PC-3 (cell line): ENCODE results near the gene TREX2.

Source experiments
- EZH2 ChIP-seq: fragments of 300-600 bp; sonication (generic); IDR thresholded peaks from one replicate; pipeline ENCODE4 v1.6.1; 2017; ENCODE audit warnings: antibody characterized with exemption, mild to moderate bottlenecking, low read length; ENCODE audit not compliant: unreplicated experiment
- EZH2phosphoT487 ChIP-seq: fragments of 300-600 bp; sonication (generic); IDR thresholded peaks from 2 replicates; pipeline ENCODE4 v1.6.1; 2018; ENCODE audit warnings: mild to moderate bottlenecking, antibody characterized with exemption, low read length, borderline replicate concordance
- TF ChIP-seq, protein P1 (sequence below): fragments of 300-600 bp; sonication (generic); conservative IDR thresholded peaks from 2 replicates; pipeline ENCODE4 v1.5.1; 2017; ENCODE audit warnings: antibody characterized with exemption, low read depth, mild to moderate bottlenecking, low read length

DNA sequence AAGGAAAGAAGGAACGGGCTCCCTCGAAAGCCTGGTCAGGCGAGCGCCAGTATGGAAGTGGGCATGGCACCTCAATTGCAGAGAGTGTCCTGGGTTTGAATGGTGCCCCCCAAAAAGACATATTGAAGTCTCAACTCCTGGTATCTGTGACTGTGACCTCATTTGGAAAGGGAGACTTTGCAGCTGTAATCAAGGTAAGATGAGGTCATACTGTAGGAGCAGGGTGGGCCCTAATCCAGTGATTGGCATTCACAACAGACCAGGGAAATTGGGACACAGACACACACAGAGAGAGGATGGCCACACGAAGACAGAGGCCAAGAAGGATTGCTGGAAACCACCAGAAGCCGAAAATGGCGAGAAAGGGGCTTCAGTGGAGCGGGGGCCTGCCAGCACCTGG lies 28.2 kb downstream of the TREX2 start:
- TF ChIP-seq, protein P1, sequence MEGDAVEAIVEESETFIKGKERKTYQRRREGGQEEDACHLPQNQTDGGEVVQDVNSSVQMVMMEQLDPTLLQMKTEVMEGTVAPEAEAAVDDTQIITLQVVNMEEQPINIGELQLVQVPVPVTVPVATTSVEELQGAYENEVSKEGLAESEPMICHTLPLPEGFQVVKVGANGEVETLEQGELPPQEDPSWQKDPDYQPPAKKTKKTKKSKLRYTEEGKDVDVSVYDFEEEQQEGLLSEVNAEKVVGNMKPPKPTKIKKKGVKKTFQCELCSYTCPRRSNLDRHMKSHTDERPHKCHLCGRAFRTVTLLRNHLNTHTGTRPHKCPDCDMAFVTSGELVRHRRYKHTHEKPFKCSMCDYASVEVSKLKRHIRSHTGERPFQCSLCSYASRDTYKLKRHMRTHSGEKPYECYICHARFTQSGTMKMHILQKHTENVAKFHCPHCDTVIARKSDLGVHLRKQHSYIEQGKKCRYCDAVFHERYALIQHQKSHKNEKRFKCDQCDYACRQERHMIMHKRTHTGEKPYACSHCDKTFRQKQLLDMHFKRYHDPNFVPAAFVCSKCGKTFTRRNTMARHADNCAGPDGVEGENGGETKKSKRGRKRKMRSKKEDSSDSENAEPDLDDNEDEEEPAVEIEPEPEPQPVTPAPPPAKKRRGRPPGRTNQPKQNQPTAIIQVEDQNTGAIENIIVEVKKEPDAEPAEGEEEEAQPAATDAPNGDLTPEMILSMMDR: no peak
- no peak for TF ChIP-seq EZH2
- no peak for TF ChIP-seq EZH2phosphoT487
